Kidney epithelial cell (primary cell): ENCODE data around the gene STMP1. TPM values are rescaled to one million over a fixed set of nuclear protein-coding genes. Genes with fewer than 3 reads are reported as not detected.

ENCODE experiments used
- DNase-seq: peaks from one replicate; pipeline ENCODE4 v3.0.0-alpha.2; 2010; ENCODE audit warnings: low read depth
- H3K27me3 ChIP-seq: 2 replicates; pipeline ENCODE4 v1.6.0; 2011; ENCODE audit warnings: low read length; ENCODE audit not compliant: control insufficient read depth, insufficient read depth
- H3K36me3 ChIP-seq: 2 replicates; pipeline ENCODE4 v1.5.1; 2011; ENCODE audit warnings: low read length; ENCODE audit not compliant: control insufficient read depth, insufficient read depth
- H3K4me3 ChIP-seq: 2 replicates; pipeline ENCODE4 v1.5.1; 2011; ENCODE audit warnings: low read depth, mild to moderate bottlenecking, control low read depth, low read length
- CTCF ChIP-seq: IDR thresholded peaks from 2 replicates; pipeline ENCODE4 v1.5.1; 2011; ENCODE audit warnings: mild to moderate bottlenecking, moderate library complexity, low read length, control low read depth, inconsistent platforms; ENCODE audit not compliant: insufficient read depth, poor library complexity, severe bottlenecking
- total RNA-seq: library from RNA; depleted of rRNA; stranded (reverse); fragments of >200 nt; gene quantifications from 2 replicates; pipeline ENCODE4 v1.2.3, GENCODE V29; 2015

The STMP1 gene
- total RNA-seq, 1 donor from 2014 or later, result 20.2 TPM

DNA sequence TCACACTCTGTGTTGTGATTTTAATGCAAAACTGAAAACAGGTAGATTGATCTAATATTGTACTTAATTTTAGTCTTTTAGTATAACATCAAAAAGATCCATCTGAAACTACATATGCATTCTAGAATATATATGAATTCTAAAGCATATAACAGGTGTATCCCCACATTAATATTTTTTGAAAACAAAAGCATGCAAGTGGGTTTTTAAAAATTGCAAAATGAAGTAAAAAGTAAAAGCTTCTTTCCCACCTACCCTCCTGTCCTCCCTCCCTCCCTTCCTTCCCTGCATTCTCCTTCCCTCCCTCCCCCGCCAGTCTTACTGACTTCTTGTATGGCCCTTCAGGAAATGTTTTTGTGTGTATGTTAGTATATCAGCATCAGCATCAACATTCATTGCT, 14.6 kb upstream of the STMP1 start:
- Histone ChIP-seq H3K4me3 (no peak overlapping the region), H3K27me3 (no peaks in the 10 kb centered on the region), H3K36me3 (peaks cover 1% of the 10 kb centered on the region)
- no peak for DNase-seq
- TF ChIP-seq CTCF, result no peak

DNA sequence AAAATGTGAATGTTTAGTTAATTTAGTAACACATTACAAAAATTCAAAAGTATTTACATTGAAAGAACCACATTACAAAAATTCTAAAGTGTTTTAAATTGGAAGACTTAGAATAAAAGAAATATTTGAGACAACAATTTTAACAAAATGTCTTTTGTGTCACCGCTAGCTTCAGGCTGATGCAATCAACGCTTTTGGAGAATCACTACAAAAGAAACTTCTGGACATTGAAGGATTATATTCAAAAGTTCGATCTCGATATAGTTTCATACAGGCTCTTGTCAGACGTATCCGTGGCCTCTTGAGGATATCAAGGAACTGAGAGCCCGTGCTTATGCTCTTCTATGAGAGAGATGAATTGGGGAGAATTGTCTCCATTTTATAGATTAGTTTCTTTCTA, 14.1 kb upstream of the STMP1 start:
- no peak for DNase-seq
- Histone ChIP-seq H3K27me3 (no peaks in the 10 kb centered on the region), H3K36me3 (peaks cover 1% of the 10 kb centered on the region), H3K4me3 (no peak overlapping the region)
- TF ChIP-seq CTCF, result no peak

DNA sequence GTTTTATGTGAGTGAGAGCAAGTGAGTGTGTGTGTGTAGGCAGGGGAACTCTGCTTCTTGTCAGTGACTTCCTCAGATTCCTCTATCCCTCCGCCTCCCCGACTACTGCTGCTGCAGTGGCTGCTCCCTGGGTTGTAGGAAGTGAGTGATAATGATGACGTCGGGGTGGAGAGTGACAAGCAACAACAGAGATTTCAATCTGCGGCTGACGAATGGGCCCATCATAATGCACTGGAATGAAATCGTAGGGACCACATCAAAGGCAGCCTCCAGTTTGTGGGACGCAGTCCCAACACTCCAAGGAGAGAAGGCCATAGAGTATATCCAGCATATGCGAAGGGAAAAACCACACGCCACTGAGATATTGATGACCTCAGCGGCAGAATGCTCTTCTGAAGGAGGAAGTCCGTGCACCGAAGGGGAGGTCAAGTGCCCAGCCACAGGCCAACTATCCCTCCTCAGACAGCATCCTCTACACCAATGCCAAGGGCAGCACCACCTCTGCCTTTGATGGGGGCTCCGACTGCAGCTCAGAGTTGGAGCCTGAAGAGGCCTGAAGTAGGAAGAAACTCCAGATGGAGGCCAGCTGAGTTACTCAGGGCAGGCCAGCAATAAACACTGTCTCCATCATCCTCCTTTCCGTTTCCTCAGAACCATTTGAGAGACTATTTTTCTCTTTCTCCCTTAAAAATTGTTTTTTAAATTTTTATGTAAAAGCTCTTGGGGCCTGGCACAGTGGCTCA, 11.3 kb upstream of the STMP1 start:
- no peak for DNase-seq

GRCh38 chr7:135653340-135654080, 8.8 kb upstream of the STMP1 start:
- Histone ChIP-seq H3K4me3 (no peak overlapping the region), H3K27me3 (no peaks in the 10 kb centered on the region), H3K36me3 (peaks cover 1% of the 10 kb centered on the region)
- DNase-seq, result no peak
- no peak for TF ChIP-seq CTCF

More for the DNA sequence above, 11.3 kb upstream of the STMP1 start:
- H3K36me3 ChIP-seq, result peaks cover 1% of the 10 kb centered on the region
- TF ChIP-seq CTCF, result no peak
- no peaks in the 10 kb centered on the region for H3K27me3 ChIP-seq
- no peak overlapping the region for H3K4me3 ChIP-seq

- no peak for TF ChIP-seq CTCF
- Histone ChIP-seq H3K4me3 (no peak overlapping the region), H3K36me3 (no peaks in the 10 kb centered on the region), H3K27me3 (no peaks in the 10 kb centered on the region)
- DNase-seq, result no peak
These were observed 3.8 kb upstream of the STMP1 start for GRCh38 chr7:135658564-135658963.
